WTC11 (cell line): ENCODE results near the gene DDN.

Experiments used
- CREB1 ChIP-seq: sonication (generic); formaldehyde crosslinking; IDR thresholded peaks from 2 replicates; pipeline ENCODE4 v1.8.0; 2023; ENCODE audit warnings: mild to moderate bottlenecking, missing genetic modification reagents
- NR1H2 ChIP-seq: sonication (generic); formaldehyde crosslinking; IDR thresholded peaks from 2 replicates; pipeline ENCODE4 v1.9.0; 2021; ENCODE audit warnings: mild to moderate bottlenecking, moderate library complexity, missing genetic modification reagents
- RELA ChIP-seq: sonication (generic); formaldehyde crosslinking; IDR thresholded peaks from 2 replicates; pipeline ENCODE4 v1.8.1; 2022; ENCODE audit warnings: missing genetic modification reagents, mild to moderate bottlenecking, borderline replicate concordance
- TCF7 ChIP-seq: sonication (generic); formaldehyde crosslinking; IDR thresholded peaks from 2 replicates; pipeline ENCODE4 v1.8.0; 2022; ENCODE audit warnings: mild to moderate bottlenecking, low read depth, missing genetic modification reagents, moderate library complexity
- ZNF121 ChIP-seq: sonication (generic); formaldehyde crosslinking; IDR thresholded peaks from 2 replicates; pipeline ENCODE4 v1.8.0; 2023; ENCODE audit warnings: missing genetic modification reagents
- TF ChIP-seq, protein P1 (sequence below): sonication (generic); formaldehyde crosslinking; IDR thresholded peaks from 2 replicates; pipeline ENCODE4 v1.8.1; 2022; ENCODE audit warnings: mild to moderate bottlenecking, moderate library complexity, missing genetic modification reagents
- TF ChIP-seq, protein P2 (sequence below): sonication (generic); formaldehyde crosslinking; conservative IDR thresholded peaks from 2 replicates; pipeline ENCODE4 v1.8.1; 2022; ENCODE audit warnings: mild to moderate bottlenecking, missing genetic modification reagents
- TF ChIP-seq, protein P3 (sequence below): fragments of 250-450 bp; sonication (Bioruptor Pico); IDR thresholded peaks from 2 replicates; pipeline ENCODE4 v1.9.0; 2021; ENCODE audit warnings: moderate library complexity, mild to moderate bottlenecking, inconsistent platforms, borderline replicate concordance
- TF ChIP-seq, protein P4 (sequence below): fragments of 200-600 bp; IDR thresholded peaks from 2 replicates; pipeline ENCODE4 v1.8.0; 2022; ENCODE audit warnings: antibody characterized with exemption
- TF ChIP-seq, protein P5 (sequence below): sonication (generic); formaldehyde crosslinking; IDR thresholded peaks from 2 replicates; pipeline ENCODE4 v1.8.1; 2023; ENCODE audit warnings: mild to moderate bottlenecking, missing genetic modification reagents

DNA sequence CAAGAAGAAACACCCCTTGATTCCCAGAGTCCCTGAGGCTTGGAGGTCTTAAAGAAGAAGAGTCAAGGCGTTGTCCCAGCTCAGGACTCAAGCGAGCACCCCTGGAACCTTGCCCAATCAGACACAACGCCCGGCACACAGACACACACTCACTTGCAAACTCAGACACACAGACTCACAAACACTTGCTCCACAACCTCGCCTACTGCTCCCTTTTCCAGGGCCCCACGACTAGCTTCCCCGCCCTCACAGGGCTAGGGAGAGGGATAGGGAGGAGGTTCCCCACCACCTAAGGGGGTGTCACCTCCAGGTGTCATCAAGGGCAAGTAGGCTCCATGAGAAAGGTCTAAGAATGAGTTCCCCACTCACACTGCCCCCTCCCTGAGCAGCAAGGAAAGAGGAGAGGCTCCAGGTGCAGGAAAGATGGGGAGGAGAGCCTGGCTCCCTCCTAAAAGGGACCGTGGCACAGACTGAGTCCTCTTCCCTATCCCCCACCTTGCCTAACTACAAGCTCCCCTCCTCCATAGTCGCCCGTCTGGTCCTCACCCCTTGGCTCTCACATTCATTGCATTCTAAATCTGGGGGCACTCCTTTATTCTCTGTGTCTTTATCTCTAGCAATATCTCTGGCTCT is 28.4 kb downstream of the DDN start:
- TF ChIP-seq CREB1 (no peak), RELA (CRISPR knock-in tag) (no peak), NR1H2 (CRISPR knock-in tag) (no peak), TCF7 (CRISPR knock-in tag) (no peak), ZNF121 (CRISPR knock-in tag) (no peak)
- TF ChIP-seq, protein P1, sequence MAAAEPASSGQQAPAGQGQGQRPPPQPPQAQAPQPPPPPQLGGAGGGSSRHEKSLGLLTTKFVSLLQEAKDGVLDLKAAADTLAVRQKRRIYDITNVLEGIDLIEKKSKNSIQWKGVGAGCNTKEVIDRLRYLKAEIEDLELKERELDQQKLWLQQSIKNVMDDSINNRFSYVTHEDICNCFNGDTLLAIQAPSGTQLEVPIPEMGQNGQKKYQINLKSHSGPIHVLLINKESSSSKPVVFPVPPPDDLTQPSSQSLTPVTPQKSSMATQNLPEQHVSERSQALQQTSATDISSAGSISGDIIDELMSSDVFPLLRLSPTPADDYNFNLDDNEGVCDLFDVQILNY (CRISPR knock-in tag) = no peak
- TF ChIP-seq, protein P2, sequence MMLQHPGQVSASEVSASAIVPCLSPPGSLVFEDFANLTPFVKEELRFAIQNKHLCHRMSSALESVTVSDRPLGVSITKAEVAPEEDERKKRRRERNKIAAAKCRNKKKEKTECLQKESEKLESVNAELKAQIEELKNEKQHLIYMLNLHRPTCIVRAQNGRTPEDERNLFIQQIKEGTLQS (CRISPR knock-in tag) = no peak
- TF ChIP-seq, protein P3, sequence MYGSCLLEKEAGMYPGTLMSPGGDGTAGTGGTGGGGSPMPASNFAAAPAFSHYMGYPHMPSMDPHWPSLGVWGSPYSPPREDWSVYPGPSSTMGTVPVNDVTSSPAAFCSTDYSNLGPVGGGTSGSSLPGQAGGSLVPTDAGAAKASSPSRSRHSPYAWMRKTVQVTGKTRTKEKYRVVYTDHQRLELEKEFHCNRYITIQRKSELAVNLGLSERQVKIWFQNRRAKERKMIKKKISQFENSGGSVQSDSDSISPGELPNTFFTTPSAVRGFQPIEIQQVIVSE (CRISPR knock-in tag) = no peak
- TF ChIP-seq, protein P4, sequence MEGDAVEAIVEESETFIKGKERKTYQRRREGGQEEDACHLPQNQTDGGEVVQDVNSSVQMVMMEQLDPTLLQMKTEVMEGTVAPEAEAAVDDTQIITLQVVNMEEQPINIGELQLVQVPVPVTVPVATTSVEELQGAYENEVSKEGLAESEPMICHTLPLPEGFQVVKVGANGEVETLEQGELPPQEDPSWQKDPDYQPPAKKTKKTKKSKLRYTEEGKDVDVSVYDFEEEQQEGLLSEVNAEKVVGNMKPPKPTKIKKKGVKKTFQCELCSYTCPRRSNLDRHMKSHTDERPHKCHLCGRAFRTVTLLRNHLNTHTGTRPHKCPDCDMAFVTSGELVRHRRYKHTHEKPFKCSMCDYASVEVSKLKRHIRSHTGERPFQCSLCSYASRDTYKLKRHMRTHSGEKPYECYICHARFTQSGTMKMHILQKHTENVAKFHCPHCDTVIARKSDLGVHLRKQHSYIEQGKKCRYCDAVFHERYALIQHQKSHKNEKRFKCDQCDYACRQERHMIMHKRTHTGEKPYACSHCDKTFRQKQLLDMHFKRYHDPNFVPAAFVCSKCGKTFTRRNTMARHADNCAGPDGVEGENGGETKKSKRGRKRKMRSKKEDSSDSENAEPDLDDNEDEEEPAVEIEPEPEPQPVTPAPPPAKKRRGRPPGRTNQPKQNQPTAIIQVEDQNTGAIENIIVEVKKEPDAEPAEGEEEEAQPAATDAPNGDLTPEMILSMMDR = no peak
- TF ChIP-seq, protein P5, sequence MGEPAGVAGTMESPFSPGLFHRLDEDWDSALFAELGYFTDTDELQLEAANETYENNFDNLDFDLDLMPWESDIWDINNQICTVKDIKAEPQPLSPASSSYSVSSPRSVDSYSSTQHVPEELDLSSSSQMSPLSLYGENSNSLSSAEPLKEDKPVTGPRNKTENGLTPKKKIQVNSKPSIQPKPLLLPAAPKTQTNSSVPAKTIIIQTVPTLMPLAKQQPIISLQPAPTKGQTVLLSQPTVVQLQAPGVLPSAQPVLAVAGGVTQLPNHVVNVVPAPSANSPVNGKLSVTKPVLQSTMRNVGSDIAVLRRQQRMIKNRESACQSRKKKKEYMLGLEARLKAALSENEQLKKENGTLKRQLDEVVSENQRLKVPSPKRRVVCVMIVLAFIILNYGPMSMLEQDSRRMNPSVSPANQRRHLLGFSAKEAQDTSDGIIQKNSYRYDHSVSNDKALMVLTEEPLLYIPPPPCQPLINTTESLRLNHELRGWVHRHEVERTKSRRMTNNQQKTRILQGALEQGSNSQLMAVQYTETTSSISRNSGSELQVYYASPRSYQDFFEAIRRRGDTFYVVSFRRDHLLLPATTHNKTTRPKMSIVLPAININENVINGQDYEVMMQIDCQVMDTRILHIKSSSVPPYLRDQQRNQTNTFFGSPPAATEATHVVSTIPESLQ (CRISPR knock-in tag) = no peak
